ENCODE results near the gene FUT8.

GRCh38 chr14:65470404-65470880 lies 57.9 kb downstream of the FUT8 start:
- TF ChIP-seq TAF1 (IDR thresholded peaks at IDR 0.05; ENCODE audit: low read depth) (no peak), ZBTB7A (IDR thresholded peaks at IDR 0.05; ENCODE audit: low read depth) (no peak)

All from Ishikawa (cell line).